ENCODE data around the gene CD300C.

- TF ChIP-seq CTCF (conservative IDR thresholded peaks at IDR 0.05 in 1 of 2, IDR thresholded peaks at IDR 0.05 in 1 of 2; ENCODE audit: extremely low read depth in 1 of 2, insufficient read depth in 1 of 2, low read depth in 1 of 2, low read length in 2 of 2) (no peak), EZH2 (IDR thresholded peaks at IDR 0.05; ENCODE audit: borderline replicate concordance, low read length) (no peak)
Observed at GRCh38 chr17:74525781-74526288, 20.1 kb downstream of the CD300C start.

All from mammary epithelial cell (primary cell).